Subcutaneous adipose tissue (tissue), 4 donors: ENCODE results near the gene TMEM117. TPM values are rescaled to one million over a fixed set of nuclear protein-coding genes. Genes with fewer than 3 reads are reported as not detected.

Experiments used
- CTCF ChIP-seq: fragments of 450-650 bp; IDR thresholded peaks from one replicate; pipeline ENCODE4 v1.5.1; 2016; ENCODE audit warnings: low read depth, mild to moderate bottlenecking, control low read depth, antibody characterized with exemption, moderate library complexity
- total RNA-seq, 4 donors: library from RNA; depleted of rRNA; stranded (reverse); fragments of >200 nt; gene quantifications; one replicate each; pipeline ENCODE4 v1.1.0, GENCODE V29; 2016

The TMEM117 gene
- total RNA-seq, 4 donors from 2014 or later = 3.8 to 9.1 (median 7.6) TPM

- TF ChIP-seq CTCF = no peak
Measured at GRCh38 chr12:43968736-43969135, 132.9 kb downstream of the TMEM117 start.

DNA sequence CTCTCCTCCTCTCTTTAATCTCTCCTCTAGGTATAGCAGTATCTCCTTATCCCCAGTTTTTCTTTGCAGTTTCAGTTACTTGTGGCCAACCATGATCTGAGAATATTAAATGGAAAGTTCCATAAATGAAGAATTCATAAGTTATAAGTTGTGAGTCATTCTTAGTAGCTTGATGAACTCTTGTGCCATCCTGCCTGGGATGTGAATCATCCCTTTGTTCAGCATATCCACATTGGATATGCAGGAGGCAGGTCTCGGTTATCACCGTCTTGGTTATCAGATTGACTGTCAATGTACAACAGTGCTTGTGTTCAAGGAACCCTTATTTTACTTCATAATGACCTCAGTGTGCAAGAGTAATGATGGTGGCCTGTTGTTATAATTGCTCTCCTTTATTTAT is 134.0 kb downstream of the TMEM117 start:
- TF ChIP-seq CTCF = no peak

DNA sequence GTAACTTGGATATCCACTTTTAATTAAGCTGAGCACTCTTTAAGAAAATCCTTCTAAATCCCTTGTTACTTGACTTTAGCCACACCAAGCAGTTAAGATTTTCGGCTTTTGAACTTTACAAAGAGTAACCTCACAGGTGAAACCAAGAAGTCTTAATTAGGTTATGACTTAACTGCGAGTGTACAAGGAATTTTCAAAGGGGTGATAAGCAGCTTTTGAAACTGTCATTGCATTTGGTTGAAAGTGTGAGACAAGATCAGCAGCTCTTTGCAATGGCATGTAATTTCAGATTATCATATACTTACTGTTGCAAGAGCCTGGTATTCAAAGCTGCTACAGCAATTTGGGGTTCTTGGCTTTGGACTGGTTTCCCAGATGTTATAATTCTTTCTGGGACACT is 137.5 kb downstream of the TMEM117 start:
- TF ChIP-seq CTCF = no peak

- TF ChIP-seq CTCF = no peak
Measured at GRCh38 chr12:43973993-43974392, 138.1 kb downstream of the TMEM117 start.

GRCh38 chr12:43976027-43976426 is 140.1 kb downstream of the TMEM117 start:
- TF ChIP-seq CTCF = no peak

DNA sequence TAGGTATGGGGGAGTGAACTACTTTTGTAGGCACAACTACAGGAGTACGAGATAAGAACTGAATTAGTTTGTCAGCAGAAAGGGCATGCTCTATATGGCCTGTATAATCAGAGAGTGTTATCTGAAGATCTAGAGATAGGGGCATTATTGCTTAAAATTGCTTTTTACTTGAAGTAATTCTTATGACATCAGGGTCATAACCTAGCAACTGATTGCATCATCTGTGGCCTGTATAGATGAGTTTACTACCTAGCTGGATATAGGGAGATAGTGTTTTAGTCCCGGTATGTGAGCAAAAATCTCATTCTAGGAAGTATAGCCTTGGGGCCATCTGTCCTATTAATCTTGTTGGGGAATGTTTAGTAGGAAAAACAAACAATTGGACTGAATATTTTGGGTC is 142.7 kb downstream of the TMEM117 start:
- no peak for TF ChIP-seq CTCF

DNA sequence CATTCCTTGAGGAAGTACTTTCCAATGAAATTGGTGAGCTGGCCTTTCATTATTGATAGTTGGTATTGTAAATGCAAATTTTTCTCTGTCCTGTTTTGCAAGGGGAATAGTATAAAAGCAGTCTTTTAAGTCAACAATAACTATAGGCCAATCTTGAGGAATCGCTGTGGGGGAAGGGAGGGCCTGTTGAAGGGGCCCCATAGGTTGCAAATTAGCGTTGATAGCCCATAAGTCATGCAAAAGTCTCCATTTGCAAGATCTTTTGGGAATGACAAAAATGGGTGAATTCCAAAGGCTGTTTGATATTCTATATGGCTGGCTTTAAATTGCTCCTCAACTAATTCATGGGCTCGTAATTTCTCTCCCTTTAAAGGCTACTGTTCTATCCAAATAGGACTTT is 143.6 kb downstream of the TMEM117 start:
- no peak for TF ChIP-seq CTCF

- TF ChIP-seq CTCF = no peak
Measured at GRCh38 chr12:43980627-43981191, 144.8 kb downstream of the TMEM117 start.
